Neural cell (in vitro differentiated cells): Measurements from ENCODE around the gene C2CD4A. TPM values are rescaled to one million over a fixed set of nuclear protein-coding genes. Genes with fewer than 3 reads are reported as not detected.

Source experiments
- H2AFZ ChIP-seq: fragments of 200-600, 300-800 bp; sonication (generic), shearing (Covaris generic); 2 replicates; pipeline ENCODE4 v1.6.0; 2014; ENCODE audit warnings: low read depth, mild to moderate bottlenecking, antibody characterized with exemption, low read length, moderate library complexity
- H3F3A ChIP-seq: fragments of 200-600 bp; shearing (Covaris generic); 2 replicates; pipeline ENCODE4 v1.6.1; 2016; ENCODE audit warnings: mild to moderate bottlenecking, moderate library complexity, mixed read lengths, antibody characterized with exemption, low read length; ENCODE audit not compliant: insufficient read depth, poor library complexity, severe bottlenecking
- H3K27ac ChIP-seq: fragments of 200-600, 300-800 bp; sonication (generic), shearing (Covaris generic); 2 replicates; pipeline ENCODE4 v1.5.1; 2014; ENCODE audit warnings: mild to moderate bottlenecking, low read length, moderate library complexity
- H3K27me3 ChIP-seq: fragments of 300-800, 200-600 bp; sonication (generic), shearing (Covaris generic); 2 replicates; pipeline ENCODE4 v1.6.0; 2014; ENCODE audit warnings: mild to moderate bottlenecking, low read depth, low read length, moderate library complexity; ENCODE audit not compliant: insufficient read depth
- H3K36me3 ChIP-seq: fragments of 300-800, 200-600 bp; sonication (generic), shearing (Covaris generic); 2 replicates; pipeline ENCODE4 v1.5.1; 2014; ENCODE audit warnings: mild to moderate bottlenecking, antibody characterized with exemption, low read length, moderate library complexity; ENCODE audit not compliant: insufficient read depth
- H3K4me2 ChIP-seq: fragments of 300-800, 200-600 bp; sonication (generic), shearing (Covaris generic); 2 replicates; pipeline ENCODE4 v1.6.0; 2014; ENCODE audit warnings: mild to moderate bottlenecking, low read length
- H3K4me3 ChIP-seq: fragments of 300-800, 200-600 bp; sonication (generic), shearing (Covaris generic); 2 replicates; pipeline ENCODE4 v1.5.1; 2014; ENCODE audit warnings: mild to moderate bottlenecking, low read length, moderate library complexity
- H3K79me2 ChIP-seq: fragments of 200-600 bp; shearing (Covaris generic); replicated peaks from 2 replicates; pipeline ENCODE4 v1.6.0; 2014; ENCODE audit warnings: mild to moderate bottlenecking, low read length, moderate library complexity; ENCODE audit not compliant: insufficient read depth
- H3K9ac ChIP-seq: fragments of 300-800, 200-600 bp; sonication (generic), shearing (Covaris generic); 2 replicates; pipeline ENCODE4 v1.6.1; 2016; ENCODE audit warnings: mild to moderate bottlenecking, low read length, mixed read lengths
- H3K9me2 ChIP-seq: fragments of 200-600 bp; shearing (Covaris generic); 2 replicates; pipeline ENCODE4 v1.6.1; 2016; ENCODE audit warnings: mild to moderate bottlenecking, low read length, mixed read lengths; ENCODE audit not compliant: insufficient read depth
- H3K9me3 ChIP-seq: fragments of 200-600, 300-800 bp; sonication (generic), shearing (Covaris generic); 2 replicates; pipeline ENCODE4 v1.6.1; 2016; ENCODE audit warnings: mild to moderate bottlenecking, mixed run types, low read length, moderate library complexity, mixed read lengths
- H4K20me1 ChIP-seq: fragments of 200-600 bp; shearing (Covaris generic); 2 replicates; pipeline ENCODE4 v1.6.1; 2016; ENCODE audit warnings: mild to moderate bottlenecking, mixed run types; ENCODE audit not compliant: insufficient read depth
- CTCF ChIP-seq: fragments of 450-650 bp; IDR thresholded peaks from 2 replicates; pipeline ENCODE4 v1.5.1; 2014; ENCODE audit warnings: antibody characterized with exemption, mild to moderate bottlenecking, moderate library complexity; ENCODE audit not compliant: poor library complexity, severe bottlenecking
- EP300 ChIP-seq: fragments of 450-650 bp; conservative IDR thresholded peaks from 2 replicates; pipeline ENCODE4 v1.6.1; 2014; ENCODE audit warnings: antibody characterized with exemption, mild to moderate bottlenecking, moderate library complexity; ENCODE audit not compliant: poor library complexity, severe bottlenecking
- EZH2 ChIP-seq: fragments of 200-600, 300-800 bp; shearing (Covaris generic), sonication (generic); IDR thresholded peaks from 2 replicates; pipeline ENCODE4 v1.6.1; 2014; ENCODE audit warnings: antibody characterized with exemption, low read length, borderline replicate concordance, mild to moderate bottlenecking; ENCODE audit not compliant: insufficient read depth, poor library complexity, severe bottlenecking
- MXI1 ChIP-seq: fragments of 450-650 bp; conservative IDR thresholded peaks from 2 replicates; pipeline ENCODE4 v1.6.1; 2014; ENCODE audit warnings: antibody characterized with exemption, mild to moderate bottlenecking; ENCODE audit not compliant: poor library complexity, severe bottlenecking
- POLR2AphosphoS5 ChIP-seq: IDR thresholded peaks from 2 replicates; pipeline ENCODE4 v1.6.1; 2012
- RAD21 ChIP-seq: fragments of 450-650 bp; conservative IDR thresholded peaks from 2 replicates; pipeline ENCODE4 v1.6.1; 2014; ENCODE audit warnings: antibody characterized with exemption, mild to moderate bottlenecking, moderate library complexity
- SMC3 ChIP-seq: fragments of 450-650 bp; conservative IDR thresholded peaks from 2 replicates; pipeline ENCODE4 v1.6.1; 2014; ENCODE audit warnings: antibody characterized with exemption, mild to moderate bottlenecking, moderate library complexity; ENCODE audit not compliant: poor library complexity
- TAF1 ChIP-seq: IDR thresholded peaks from 2 replicates; pipeline ENCODE4 v1.6.1; 2012; ENCODE audit warnings: low read depth
- polyA plus RNA-seq: library from polyadenylated mRNA; depleted of rRNA; stranded (reverse); fragments of >200 nt; gene quantifications from 2 replicates; pipeline ENCODE4 v1.2.3, GENCODE V29; 2014
- TF ChIP-seq, protein P1 (sequence below): IDR thresholded peaks from 2 replicates; pipeline ENCODE4 v1.6.1; 2012; ENCODE audit warnings: borderline replicate concordance

The C2CD4A gene
- polyA plus RNA-seq, 1 donor from 2014 or later = not detected

GRCh38 chr15:62060896-62061280 is 5.9 kb upstream of the C2CD4A start:
- Histone ChIP-seq H3K9ac (peak overlapping the region; percentile 70), H3F3A (no peaks in the 10 kb centered on the region), H3K27ac (peak overlapping the region; percentile 28), H3K4me2 (peak overlapping the region; percentile 74), H3K36me3 (no peaks in the 10 kb centered on the region), H3K9me2 (no peaks in the 10 kb centered on the region), H3K9me3 (no peaks in the 10 kb centered on the region), H4K20me1 (no peaks in the 10 kb centered on the region), H3K79me2 (peaks cover 22% of the 10 kb centered on the region), H2AFZ (peak overlapping the region; percentile 75), H3K4me3 (peak overlapping the region; percentile 77), H3K27me3 (peaks cover 42% of the 10 kb centered on the region)
- TF ChIP-seq TAF1 (no peak), RAD21 (no peak), MXI1 (no peak), POLR2AphosphoS5 (no peak), CTCF (no peak), EZH2 (no peak), EP300 (no peak), SMC3 (no peak)
- TF ChIP-seq, protein P1, sequence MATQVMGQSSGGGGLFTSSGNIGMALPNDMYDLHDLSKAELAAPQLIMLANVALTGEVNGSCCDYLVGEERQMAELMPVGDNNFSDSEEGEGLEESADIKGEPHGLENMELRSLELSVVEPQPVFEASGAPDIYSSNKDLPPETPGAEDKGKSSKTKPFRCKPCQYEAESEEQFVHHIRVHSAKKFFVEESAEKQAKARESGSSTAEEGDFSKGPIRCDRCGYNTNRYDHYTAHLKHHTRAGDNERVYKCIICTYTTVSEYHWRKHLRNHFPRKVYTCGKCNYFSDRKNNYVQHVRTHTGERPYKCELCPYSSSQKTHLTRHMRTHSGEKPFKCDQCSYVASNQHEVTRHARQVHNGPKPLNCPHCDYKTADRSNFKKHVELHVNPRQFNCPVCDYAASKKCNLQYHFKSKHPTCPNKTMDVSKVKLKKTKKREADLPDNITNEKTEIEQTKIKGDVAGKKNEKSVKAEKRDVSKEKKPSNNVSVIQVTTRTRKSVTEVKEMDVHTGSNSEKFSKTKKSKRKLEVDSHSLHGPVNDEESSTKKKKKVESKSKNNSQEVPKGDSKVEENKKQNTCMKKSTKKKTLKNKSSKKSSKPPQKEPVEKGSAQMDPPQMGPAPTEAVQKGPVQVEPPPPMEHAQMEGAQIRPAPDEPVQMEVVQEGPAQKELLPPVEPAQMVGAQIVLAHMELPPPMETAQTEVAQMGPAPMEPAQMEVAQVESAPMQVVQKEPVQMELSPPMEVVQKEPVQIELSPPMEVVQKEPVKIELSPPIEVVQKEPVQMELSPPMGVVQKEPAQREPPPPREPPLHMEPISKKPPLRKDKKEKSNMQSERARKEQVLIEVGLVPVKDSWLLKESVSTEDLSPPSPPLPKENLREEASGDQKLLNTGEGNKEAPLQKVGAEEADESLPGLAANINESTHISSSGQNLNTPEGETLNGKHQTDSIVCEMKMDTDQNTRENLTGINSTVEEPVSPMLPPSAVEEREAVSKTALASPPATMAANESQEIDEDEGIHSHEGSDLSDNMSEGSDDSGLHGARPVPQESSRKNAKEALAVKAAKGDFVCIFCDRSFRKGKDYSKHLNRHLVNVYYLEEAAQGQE = no peak

GRCh38 chr15:62063825-62064635 is 2.7 kb upstream of the C2CD4A start:
- Histone ChIP-seq H3F3A (peaks cover 3% of the 10 kb centered on the region), H3K27ac (no peak overlapping the region), H3K36me3 (no peaks in the 10 kb centered on the region), H3K9ac (no peak overlapping the region), H3K4me3 (no peak overlapping the region), H2AFZ (no peak overlapping the region), H4K20me1 (no peaks in the 10 kb centered on the region), H3K9me3 (no peaks in the 10 kb centered on the region), H3K79me2 (peaks cover 4% of the 10 kb centered on the region), H3K9me2 (no peaks in the 10 kb centered on the region), H3K27me3 (peaks cover 71% of the 10 kb centered on the region), H3K4me2 (no peak overlapping the region)
- TF ChIP-seq SMC3 (no peak), POLR2AphosphoS5 (no peak), TAF1 (no peak), CTCF (no peak), EP300 (no peak), MXI1 (no peak)
- TF ChIP-seq, protein P1 = no peak
